CD14-positive monocyte (primary cell): Measurements from ENCODE around the gene GRK3. TPM values are rescaled to one million over a fixed set of nuclear protein-coding genes. Genes with fewer than 3 reads are reported as not detected.
A peak's percentile ranks its signal among the peaks of the same experiment; 100 is the strongest.

Experiments
- DNase-seq, 3 donors: peaks; one replicate each; pipeline ENCODE4 v3.0.0-alpha.2; 2011 to 2022
- H2AFZ ChIP-seq: 2 replicates; pipeline ENCODE4 v1.6.0; 2012; ENCODE audit warnings: mild to moderate bottlenecking, low read depth, low read length, inconsistent platforms; ENCODE audit not compliant: insufficient read depth, poor library complexity, severe bottlenecking
- H3K27ac ChIP-seq, 2 donors: 1 replicate in 1 of 2; 2 replicates in 1 of 2; pipeline ENCODE4 v1.5.1; 2012 to 2013; ENCODE audit warnings: low read length in 2 of 2, control low read depth in 1 of 2, inconsistent platforms in 1 of 2, low read depth in 1 of 2, mild to moderate bottlenecking in 1 of 2
- H3K27me3 ChIP-seq, 2 donors: one replicate each; pipeline versions ENCODE4 v1.6.0 to v1.6.1; 2011 to 2013; ENCODE audit warnings: low read length in 2 of 2; ENCODE audit not compliant: control insufficient read depth in 2 of 2, insufficient read depth in 2 of 2
- H3K36me3 ChIP-seq, 2 donors: replicated peaks in 1 of 2; 1 replicate in 1 of 2; 2 replicates in 1 of 2; pipeline versions ENCODE4 v1.5.1 to v1.6.1; 2012 to 2013; ENCODE audit warnings: low read length in 2 of 2, control low read depth in 1 of 2, inconsistent platforms in 1 of 2, mild to moderate bottlenecking in 1 of 2; ENCODE audit not compliant: insufficient read depth in 2 of 2, control insufficient read depth in 1 of 2
- H3K4me1 ChIP-seq, 2 donors: 1 replicate in 1 of 2; 2 replicates in 1 of 2; pipeline versions ENCODE4 v1.5.1 to v1.6.1; 2012 to 2013; ENCODE audit warnings: low read length in 2 of 2, control low read depth in 1 of 2, inconsistent platforms in 1 of 2, mild to moderate bottlenecking in 1 of 2, moderate library complexity in 1 of 2; ENCODE audit not compliant: insufficient read depth in 2 of 2, control insufficient read depth in 1 of 2
- H3K4me2 ChIP-seq: replicated peaks from 2 replicates; pipeline ENCODE3; 2012; ENCODE audit warnings: low read length, moderate library complexity, mild to moderate bottlenecking; ENCODE audit not compliant: poor library complexity, severe bottlenecking; ENCODE audit errors: extremely low read depth
- H3K4me3 ChIP-seq, 3 experiments: fragments of 200-600 bp in 1 of 3; sonication (generic) in 1 of 3; replicated peaks in 1 of 3; 1 replicate in 2 of 3; 2 replicates in 1 of 3; pipeline ENCODE4 v1.5.1; 2011 to 2013; ENCODE audit warnings: low read length in 3 of 3, mild to moderate bottlenecking in 3 of 3, control low read depth in 2 of 3, low read depth in 2 of 3, inconsistent platforms in 1 of 3, moderate library complexity in 1 of 3
- H3K79me2 ChIP-seq: 2 replicates; pipeline ENCODE4 v1.6.0; 2012; ENCODE audit warnings: mild to moderate bottlenecking, control low read depth, inconsistent platforms, low read length, moderate library complexity; ENCODE audit not compliant: insufficient read depth
- H3K9ac ChIP-seq: 2 replicates; pipeline ENCODE4 v1.6.0; 2017; ENCODE audit warnings: low read length, mild to moderate bottlenecking; ENCODE audit not compliant: insufficient read depth, poor library complexity, severe bottlenecking
- H3K9me3 ChIP-seq, 2 donors: replicated peaks in 1 of 2; 1 replicate in 1 of 2; 2 replicates in 1 of 2; pipeline versions ENCODE4 v1.5.1 to v1.6.1; 2012 to 2013; ENCODE audit warnings: low read length in 2 of 2, control low read depth in 1 of 2; ENCODE audit not compliant: control insufficient read depth in 1 of 2, insufficient read depth in 1 of 2
- H4K20me1 ChIP-seq: 2 replicates; pipeline ENCODE4 v1.6.0; 2012; ENCODE audit warnings: mild to moderate bottlenecking, low read length, control low read depth, moderate library complexity; ENCODE audit not compliant: insufficient read depth
- H3K27ac Mint-ChIP-seq, 7 donors: one replicate each; pipeline ENCODE4 v1.8.0; 2020; ENCODE audit warnings: mild to moderate bottlenecking in 7 of 7, mixed read lengths in 7 of 7, moderate library complexity in 6 of 7, inconsistent platforms in 2 of 7
- H3K27me3 Mint-ChIP-seq, 3 donors: one replicate each; pipeline ENCODE4 v1.8.0; 2021 to 2022; ENCODE audit warnings: low read depth in 3 of 3, mild to moderate bottlenecking in 3 of 3, mixed read lengths in 3 of 3, moderate library complexity in 3 of 3, inconsistent platforms in 1 of 3
- H3K36me3 Mint-ChIP-seq, 2 donors: one replicate each; pipeline ENCODE4 v1.8.0; 2020; ENCODE audit warnings: mixed read lengths in 2 of 2, inconsistent platforms in 1 of 2, mild to moderate bottlenecking in 1 of 2
- H3K4me1 Mint-ChIP-seq: one replicate; pipeline ENCODE4 v1.8.0; 2020; ENCODE audit warnings: mild to moderate bottlenecking, mixed read lengths
- H3K4me3 Mint-ChIP-seq, 2 donors: one replicate each; pipeline ENCODE4 v1.8.0; 2020; ENCODE audit warnings: mild to moderate bottlenecking in 2 of 2, mixed read lengths in 2 of 2, moderate library complexity in 1 of 2
- H3K9me3 Mint-ChIP-seq, 7 donors: one replicate each; pipeline ENCODE4 v1.8.0; 2020 to 2022; ENCODE audit warnings: mixed read lengths in 7 of 7, mild to moderate bottlenecking in 6 of 7, moderate library complexity in 6 of 7, inconsistent platforms in 2 of 7
- CTCF ChIP-seq: fragments of 200-600 bp; IDR thresholded peaks from one replicate; pipeline ENCODE4 v1.8.0; 2022; ENCODE audit warnings: antibody characterized with exemption, mild to moderate bottlenecking
- WGBS: methylation state at CpG from one replicate; pipeline ENCODE4 v1.1.5; 2013; ENCODE audit warnings: missing lambda C conversion rate; ENCODE audit not compliant: insufficient coverage; 5-methylcytosine and 5-hydroxymethylcytosine counted together
- intact Hi-C, 2 donors: fragments of 100-400 bp; cut with micrococcal nuclease; formaldehyde crosslinking; loops; one replicate each; pipeline versions ENCODE4 v1.15.0 to v1.15.1; 2023
- polyA plus RNA-seq, 3 donors: library from polyadenylated mRNA; depleted of rRNA in 1 of 3; unstranded in 2 of 3; stranded (reverse) in 1 of 3; fragments of 300-500 nt in 2 of 3; fragments of >200 nt in 1 of 3; fragmentation: Illumina TruSeq in 2 of 3; gene quantifications; 1 replicate in 2 of 3; 2 replicates in 1 of 3; pipeline ENCODE4 v1.2.3, GENCODE V29; 2012 to 2021

GRK3 gene
- polyA plus RNA-seq, 3 donors = 8.3 to 33.3 (median 9.6) TPM

GRCh38 chr22:25621986-25622385, 57.5 kb downstream of the GRK3 start:
- Histone ChIP-seq H3K27me3 (no peaks in the 10 kb centered on the region), H3K9ac (no peak overlapping the region), H4K20me1 (peaks cover 100% of the 10 kb centered on the region), H3K27ac (no peak overlapping the region), H3K4me2 (no peak overlapping the region), H3K79me2 (peaks cover 95% of the 10 kb centered on the region), H3K4me1 (peaks cover 5 to 10% of the 10 kb centered on the region in 2 donors), H2AFZ (no peak overlapping the region), H3K4me3 (no peak overlapping the region), H3K9me3 (no peaks in the 10 kb centered on the region), H3K36me3 (peaks cover 18 to 54% of the 10 kb centered on the region in 2 donors)
- no peak for TF ChIP-seq CTCF
- intact Hi-C loops = no loop called here
- 98% methylated on average over 7 of the region's 7 CpGs for WGBS
- Mint-ChIP-seq H3K9me3 (peaks cover 0 to 1% (median 0%) of the 10 kb centered on the region in 7 donors), H3K4me1 (peaks cover 4% of the 10 kb centered on the region), H3K36me3 (peaks cover 47 to 56% of the 10 kb centered on the region in 2 donors), H3K4me3 (no peak overlapping the region), H3K27me3 (peaks cover 0 to 2% (median 0%) of the 10 kb centered on the region in 3 donors), H3K27ac (no peak overlapping the region)
- no peak for DNase-seq

GRCh38 chr22:25623310-25623734, 58.8 kb downstream of the GRK3 start:
- Histone ChIP-seq H3K4me2 (no peak overlapping the region), H3K36me3 (peaks cover 18 to 54% of the 10 kb centered on the region in 2 donors), H2AFZ (no peak overlapping the region), H3K9ac (no peak overlapping the region), H3K79me2 (peaks cover 92% of the 10 kb centered on the region), H3K4me3 (no peak overlapping the region), H4K20me1 (peaks cover 100% of the 10 kb centered on the region), H3K27ac (no peak overlapping the region), H3K9me3 (no peaks in the 10 kb centered on the region), H3K27me3 (no peaks in the 10 kb centered on the region), H3K4me1 (peaks cover 14 to 20% of the 10 kb centered on the region in 2 donors)
- H3K36me3 Mint-ChIP-seq = peaks cover 47 to 56% of the 10 kb centered on the region in 2 donors
- no peak for TF ChIP-seq CTCF
- peaks cover 0 to 2% (median 0%) of the 10 kb centered on the region in 3 donors for H3K27me3 Mint-ChIP-seq
- H3K27ac Mint-ChIP-seq = peak overlapping the region in 2 of 7 donors; percentile 26 to 42
- no peak overlapping the region for H3K4me3 Mint-ChIP-seq
- intact Hi-C loops = no loop called here
- 95% methylated on average over 7 of the region's 8 CpGs for WGBS
- H3K9me3 Mint-ChIP-seq = no peaks in the 10 kb centered on the region
- no peak for DNase-seq
- H3K4me1 Mint-ChIP-seq = peaks cover 4% of the 10 kb centered on the region
